Mesenteric fat pad (tissue), 1 donor: ENCODE measurements around the gene ERMARD. TPM values are rescaled to one million over a fixed set of nuclear protein-coding genes. Genes with fewer than 3 reads are reported as not detected.

Source experiments
- DNase-seq: peaks from one replicate; pipeline ENCODE4 v3.0.0-alpha.2; 2020; ENCODE audit warnings: low spot score
- total RNA-seq: library from RNA; stranded (reverse); fragmentation: NEBNext Ultra II Directional; extraction: Animal tissue kit (Norgen Biotek cat#: 25700); gene quantifications from one replicate; pipeline ENCODE4 v1.2.1, GENCODE V29; 2021
- donor health status: DM: yes; HTN: yes; CAD: no.

The ERMARD gene
- total RNA-seq, 1 donor from 2014 or later, result 19.8 TPM

DNA sequence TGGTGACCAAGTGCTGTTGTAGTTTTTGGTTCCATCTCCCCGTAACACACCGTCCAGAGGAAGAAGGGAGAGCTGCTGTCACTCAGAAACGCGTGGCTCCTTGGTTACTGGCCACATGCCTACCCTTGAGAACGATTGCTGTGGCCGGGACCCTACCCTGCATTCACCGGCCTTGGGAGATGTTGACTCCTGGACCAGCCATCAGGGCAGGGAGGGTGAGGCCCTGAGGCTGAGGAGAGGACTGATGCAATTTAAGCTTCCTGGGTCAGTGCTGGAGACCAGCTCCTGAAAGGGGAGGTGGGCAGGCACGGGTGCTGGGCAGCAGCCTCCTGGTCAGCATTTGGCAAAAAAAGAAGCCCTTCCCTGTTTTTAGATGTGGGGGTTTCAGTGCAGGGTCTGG is 31.5 kb downstream of the ERMARD start:
- no peak for DNase-seq

- DNase-seq, result peak; percentile 73
Measured at GRCh38 chr6:169783401-169783800, 32.0 kb downstream of the ERMARD start.

DNA sequence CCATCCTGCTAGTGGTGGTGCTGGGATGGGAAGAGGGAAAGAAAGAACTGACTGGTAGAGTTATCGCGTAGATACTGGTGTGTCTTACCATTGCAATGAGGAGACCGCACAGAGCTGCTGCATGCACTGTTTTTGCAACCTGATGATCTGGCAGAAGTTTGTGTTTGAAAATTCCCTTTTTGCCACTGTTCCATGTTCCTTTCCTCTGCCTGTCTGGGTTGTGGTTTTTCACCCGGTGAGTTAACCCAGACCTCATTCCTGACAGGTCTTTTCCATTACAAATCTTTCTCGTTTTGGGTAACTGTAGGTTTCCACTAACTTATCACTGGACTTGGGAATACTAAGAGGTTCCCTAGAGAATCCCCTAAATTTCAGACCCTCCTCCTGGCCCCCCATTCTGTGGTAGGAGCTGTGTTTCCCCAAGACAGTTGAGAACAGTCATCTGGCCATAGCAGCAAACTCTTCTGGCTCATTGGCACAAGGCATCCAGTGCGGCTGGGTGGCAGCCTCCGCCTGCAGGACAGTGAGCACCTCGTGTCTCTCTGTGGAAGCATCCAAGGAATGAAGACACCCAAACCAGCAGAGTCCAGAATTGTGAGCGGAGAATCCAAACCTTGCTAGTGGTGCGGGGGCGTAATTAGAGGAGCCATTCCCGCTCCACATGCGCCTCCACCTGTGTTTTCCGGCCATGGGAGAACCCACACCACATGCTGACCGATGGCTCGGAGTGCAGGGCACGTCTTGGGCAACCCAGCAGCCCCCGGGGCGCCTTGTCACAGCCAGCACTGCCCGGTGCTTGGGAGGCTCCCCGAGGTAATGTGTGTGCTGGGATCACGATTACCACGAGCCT is 32.8 kb downstream of the ERMARD start:
- DNase-seq, result peak; percentile 75

GRCh38 chr6:169784821-169785340 is 33.5 kb downstream of the ERMARD start:
- DNase-seq, result peak; percentile 80

- peak; percentile 57 for DNase-seq
Measured at GRCh38 chr6:169785566-169785965, 34.1 kb downstream of the ERMARD start.

- peak; percentile 49 for DNase-seq
Measured at GRCh38 chr6:169786349-169786748, 34.9 kb downstream of the ERMARD start.

DNA sequence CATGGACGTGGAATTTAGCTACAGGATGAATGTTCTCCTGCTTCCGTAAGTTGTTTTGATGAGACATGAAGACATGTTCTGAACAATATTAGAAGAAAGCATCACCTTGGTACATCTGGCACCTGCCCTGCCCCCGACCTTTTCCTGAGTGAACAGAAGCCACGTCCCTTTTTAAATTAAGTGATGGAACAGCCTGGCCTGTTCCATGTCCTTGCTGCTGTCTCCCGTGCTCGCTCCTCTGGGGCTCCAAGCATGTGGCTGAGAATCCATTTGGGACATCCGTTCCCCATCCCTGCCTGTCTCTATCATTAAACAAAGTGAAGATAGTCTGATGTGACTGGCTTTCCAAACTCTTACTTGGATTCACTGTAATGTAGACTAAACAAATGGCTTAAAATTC is 36.4 kb downstream of the ERMARD start:
- DNase-seq, result peak; percentile 60

- DNase-seq, result no peak
Measured at GRCh38 chr6:169788809-169789145, 37.4 kb downstream of the ERMARD start.

GRCh38 chr6:169789146-169789943 is 37.9 kb downstream of the ERMARD start:
- peak; percentile 68 for DNase-seq

DNA sequence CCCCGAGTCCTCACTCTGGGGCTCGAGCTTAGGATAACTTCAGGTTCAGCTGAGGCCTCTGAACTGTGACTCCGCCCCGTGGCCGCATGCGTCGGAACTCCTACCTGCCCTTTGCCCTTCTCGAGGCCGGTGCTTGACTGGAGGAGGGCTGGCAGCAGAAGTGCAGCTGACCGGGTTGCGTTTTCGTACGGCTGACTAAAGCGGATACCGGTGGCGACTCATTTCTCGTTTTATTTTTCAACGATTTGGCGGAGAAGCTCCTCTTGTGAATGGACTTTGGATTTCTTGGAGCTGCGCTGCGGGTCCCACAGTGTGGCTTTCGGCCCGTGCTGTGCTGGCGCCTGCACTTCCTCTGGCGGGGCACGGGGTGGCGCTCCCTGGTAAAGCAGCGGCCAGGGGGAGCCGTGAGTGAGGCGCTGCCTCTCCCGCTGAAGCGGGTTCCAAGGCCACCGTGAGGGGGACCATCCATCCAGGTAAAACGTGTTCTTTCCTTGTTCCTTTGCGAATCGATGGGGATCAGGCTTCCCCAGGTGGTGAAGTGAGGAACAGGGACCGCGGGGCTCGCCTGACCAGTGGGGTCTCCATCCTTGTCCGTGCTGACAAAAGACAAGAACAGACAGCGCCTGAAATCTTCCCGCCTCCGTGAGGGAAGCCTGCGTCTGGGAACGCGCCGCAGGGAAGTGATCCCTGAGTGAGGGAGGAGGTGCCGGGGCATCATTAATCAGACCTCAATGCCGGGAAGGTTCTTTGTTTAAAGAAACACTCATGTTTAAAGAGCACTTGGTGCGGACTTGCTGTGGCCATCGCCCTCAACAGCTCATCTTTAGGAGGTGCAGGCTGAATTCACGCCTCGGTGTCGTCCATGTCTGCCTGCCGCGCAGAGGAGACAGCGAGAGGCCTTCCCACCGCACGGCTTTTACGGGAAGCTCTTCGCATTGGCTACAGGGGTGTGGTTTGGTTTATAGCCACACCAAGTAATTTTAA is 38.8 kb downstream of the ERMARD start:
- DNase-seq, result peak; percentile 92

DNA sequence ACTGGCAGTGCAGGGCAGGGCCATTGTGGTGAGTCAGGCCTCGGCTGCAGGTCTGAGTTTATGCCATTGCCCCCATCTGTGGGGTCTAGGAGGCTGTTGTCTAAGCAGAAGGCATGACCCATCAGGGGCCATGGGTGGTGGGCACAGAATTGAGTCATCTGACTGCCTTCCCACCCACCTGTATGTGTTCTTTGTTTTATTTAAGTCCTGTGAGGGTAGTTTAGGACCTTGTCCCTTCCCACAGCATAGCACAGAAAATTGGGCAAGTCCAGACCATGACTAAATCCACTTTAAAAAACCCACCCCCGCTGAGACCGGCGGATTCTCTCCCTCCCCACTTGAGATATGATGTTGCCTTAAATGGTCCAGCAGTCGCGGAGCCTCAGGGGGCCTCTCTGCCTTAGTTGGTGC is 40.3 kb downstream of the ERMARD start:
- peak; percentile 53 for DNase-seq

DNA sequence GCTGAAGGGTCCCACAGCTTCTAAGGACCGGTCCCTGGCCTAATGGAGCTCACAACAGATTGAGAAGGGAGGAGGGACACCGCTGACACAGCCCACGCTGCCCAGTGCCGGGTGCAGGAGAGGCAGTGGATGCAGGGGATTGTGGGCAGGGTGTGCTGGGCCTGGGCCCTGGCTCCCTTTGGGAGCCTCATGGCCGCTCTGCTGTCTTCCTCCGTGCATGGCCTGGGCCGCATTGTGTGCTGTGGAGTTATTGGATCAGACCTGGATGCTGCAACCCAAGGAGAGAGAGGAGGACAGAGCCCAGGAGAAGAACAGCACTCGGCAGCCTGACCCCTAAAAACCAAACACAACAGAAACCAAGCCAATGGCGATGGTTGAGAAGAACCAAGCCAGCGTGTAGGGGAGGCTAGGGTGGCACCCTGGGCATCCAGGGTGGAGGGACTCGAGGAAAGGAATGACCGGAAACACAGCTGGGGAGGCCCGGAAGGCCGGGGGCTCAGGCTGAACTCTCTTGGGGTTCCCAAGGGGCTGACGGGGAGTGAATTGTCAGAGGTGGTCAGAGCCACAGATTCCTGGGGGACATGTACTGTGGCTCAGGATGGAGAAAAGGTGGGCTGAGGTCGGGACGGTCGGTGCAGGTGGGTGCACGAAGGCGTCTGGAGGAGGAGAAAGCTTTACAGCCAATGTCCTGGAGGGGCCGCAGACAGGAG is 41.0 kb downstream of the ERMARD start:
- DNase-seq, result peak; percentile 71

DNA sequence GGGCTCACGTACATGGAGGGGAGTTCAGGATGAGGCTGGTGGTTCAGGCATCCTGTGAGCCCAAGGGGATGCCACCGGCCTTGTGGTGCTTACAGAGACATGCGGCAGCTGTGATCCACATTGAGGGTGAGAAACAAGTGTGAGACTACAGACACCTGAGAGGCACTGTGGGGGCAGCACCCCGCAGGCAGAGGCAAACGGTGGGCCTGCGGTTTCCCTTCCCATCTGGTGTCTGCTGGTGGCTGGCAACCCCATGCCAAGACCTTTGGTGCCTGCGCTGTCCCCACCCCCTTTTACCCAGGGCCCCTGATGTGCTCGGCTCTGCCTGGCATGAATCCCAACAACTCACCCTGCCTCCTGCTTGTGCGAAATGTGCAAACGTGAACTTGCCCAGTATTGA is 42.0 kb downstream of the ERMARD start:
- DNase-seq, result peak; percentile 85

DNA sequence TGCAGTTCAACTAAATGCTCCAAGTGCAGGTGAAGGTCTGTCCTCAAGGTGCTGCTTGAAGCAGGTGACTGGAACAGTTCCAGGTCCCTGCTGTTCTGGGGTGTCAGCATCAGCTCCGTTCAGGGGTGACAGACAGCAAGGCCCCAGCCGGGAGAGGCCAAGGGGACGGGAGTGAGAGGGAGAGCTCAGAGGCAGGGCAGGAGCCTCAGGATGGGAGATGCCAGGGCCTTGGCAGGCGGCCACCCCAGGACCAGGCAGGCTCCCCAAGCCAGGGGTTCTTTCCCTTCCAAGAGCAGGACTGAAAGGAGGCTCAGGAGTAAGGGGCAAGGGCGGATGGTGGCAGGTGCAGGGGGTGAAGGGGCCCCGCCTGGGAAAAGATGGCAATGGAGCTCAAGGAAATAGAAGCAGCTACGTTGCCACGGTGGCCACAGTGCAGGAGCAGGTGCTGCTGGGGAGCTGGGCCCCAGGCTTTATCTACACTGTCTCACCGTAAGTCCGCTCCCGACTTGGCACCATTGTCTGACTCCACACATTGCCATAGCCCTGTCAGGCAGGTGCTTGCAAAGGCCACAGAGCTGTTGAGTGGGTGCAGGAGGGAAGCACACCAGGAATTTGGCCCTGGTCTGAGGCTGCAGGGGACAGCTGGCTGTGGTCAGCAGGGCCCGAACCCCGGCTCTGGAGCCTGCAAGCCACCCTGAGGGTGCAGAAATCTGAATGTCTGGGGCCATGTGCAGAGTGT is 43.1 kb downstream of the ERMARD start:
- DNase-seq, result peak; percentile 60

GRCh38 chr6:169795196-169795595 is 43.8 kb downstream of the ERMARD start:
- DNase-seq, result no peak

DNA sequence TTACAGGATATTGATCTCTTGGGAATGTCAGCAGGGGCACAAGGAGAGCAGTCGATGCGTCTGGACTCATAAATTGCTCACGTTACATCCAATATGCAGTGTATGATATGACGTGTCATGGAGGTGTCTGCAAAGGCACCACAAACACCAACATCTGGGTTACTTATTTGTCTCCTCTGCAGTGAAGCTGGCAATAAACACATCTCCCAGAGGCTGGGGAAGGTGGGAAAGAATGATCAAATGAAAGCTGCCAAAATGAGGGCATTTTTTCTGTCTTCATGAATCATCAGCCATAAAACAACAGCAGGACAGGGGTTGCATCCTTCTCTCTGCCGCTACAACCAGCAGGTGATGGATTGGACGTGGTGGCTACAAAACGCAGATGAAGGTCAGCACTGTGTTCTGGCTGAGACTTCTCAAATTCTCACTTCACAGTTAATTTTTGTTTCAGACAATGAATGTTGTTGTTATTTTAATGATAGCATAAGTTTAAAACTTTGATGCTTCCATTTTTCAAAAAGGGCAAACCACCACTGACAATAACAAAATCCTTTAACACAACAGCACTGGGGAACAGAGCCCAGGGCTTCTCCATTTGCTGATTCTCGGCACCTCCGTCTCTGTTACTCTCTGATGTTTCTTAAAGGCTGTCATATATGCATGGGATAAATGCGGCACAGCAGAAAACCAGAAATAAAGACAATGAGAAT is 47.5 kb downstream of the ERMARD start:
- no peak for DNase-seq

DNA sequence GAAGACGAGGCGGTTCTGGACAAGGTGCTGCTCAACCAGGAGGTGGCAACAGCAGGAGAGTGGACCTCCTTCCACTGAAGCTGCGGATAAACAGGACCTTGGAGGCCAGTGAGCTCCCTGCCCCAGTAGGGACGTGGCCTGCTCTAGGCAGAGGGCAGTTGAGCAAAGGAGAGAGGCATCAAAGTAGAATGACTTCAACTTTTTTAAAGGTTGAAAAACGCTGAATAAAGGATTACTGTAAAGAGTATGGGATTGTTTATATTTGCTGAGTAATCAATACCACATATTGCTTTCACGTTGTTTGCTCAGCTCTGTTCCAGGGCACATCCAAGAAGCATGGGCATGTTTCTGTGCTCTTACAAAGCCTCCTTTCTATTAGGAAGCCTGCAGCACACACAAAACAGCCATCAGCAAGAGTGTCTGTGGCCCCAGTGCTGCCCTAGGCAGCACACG is 48.1 kb downstream of the ERMARD start:
- DNase-seq, result no peak

DNA sequence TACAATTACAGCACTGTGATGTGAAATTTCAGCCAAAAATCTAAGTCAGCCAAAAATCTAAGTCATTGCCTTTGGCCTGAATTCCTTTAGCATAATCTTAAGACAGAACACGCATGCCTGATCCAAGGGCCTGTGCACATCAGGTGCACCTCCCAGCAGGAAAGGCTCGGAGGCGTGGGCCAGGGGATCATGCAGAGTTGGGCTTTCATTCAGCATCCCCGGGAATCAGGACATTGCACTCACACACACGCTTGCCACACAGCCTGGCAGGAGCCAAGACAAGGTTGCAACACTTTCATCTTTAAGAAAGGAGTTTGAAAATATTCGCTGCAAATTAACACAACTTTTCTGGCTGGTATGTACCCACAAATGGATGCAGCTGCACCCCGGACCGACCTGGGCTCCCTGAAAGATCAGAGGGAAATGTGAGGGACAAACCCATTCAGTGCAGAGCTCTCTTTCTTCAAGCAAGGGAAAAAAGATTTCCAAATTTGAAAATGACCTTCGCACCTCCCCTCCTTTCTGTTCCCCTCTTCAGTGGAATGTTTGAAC is 48.8 kb downstream of the ERMARD start:
- DNase-seq, result no peak
